Heart left ventricle (tissue), 16 donors: Measurements from ENCODE around the gene PTTG2. TPM values are rescaled to one million over a fixed set of nuclear protein-coding genes. Genes with fewer than 3 reads are reported as not detected.

Experiments
- ATAC-seq, 4 donors: fragments of 200-7000 bp; cut with Tn5 transposase; one replicate each; pipeline ENCODE4 v1.9.1; 2020 to 2022; ENCODE audit warnings: moderate library complexity in 4 of 4, mild to moderate bottlenecking in 3 of 4, moderate number of reproducible peaks in 1 of 4
- DNase-seq, 5 donors: peaks; one replicate each; pipeline ENCODE4 v3.0.0-alpha.2; 2020
- H3K27ac ChIP-seq, 12 donors: fragments of 200-600 bp; sonication (generic) in 4 of 12; one replicate each; pipeline versions ENCODE4 v1.5.0 to v1.8.0; 2016 to 2022; ENCODE audit warnings: mild to moderate bottlenecking in 2 of 12
- H3K27me3 ChIP-seq, 9 donors: fragments of 200-600 bp; sonication (generic) in 2 of 9; one replicate each; pipeline versions ENCODE4 v1.5.1 to v1.8.0; 2016 to 2022; ENCODE audit warnings: mild to moderate bottlenecking in 3 of 9
- H3K36me3 ChIP-seq, 9 donors: fragments of 200-600 bp; sonication (generic) in 2 of 9; one replicate each; pipeline versions ENCODE4 v1.5.0 to v1.8.0; 2018 to 2022; ENCODE audit warnings: mild to moderate bottlenecking in 2 of 9
- H3K4me1 ChIP-seq, 12 donors: fragments of 200-600 bp; sonication (generic) in 4 of 12; one replicate each; pipeline versions ENCODE4 v1.5.0 to v1.8.0; 2016 to 2022; ENCODE audit warnings: mild to moderate bottlenecking in 3 of 12
- H3K4me3 ChIP-seq, 12 donors: fragments of 200-600 bp; sonication (generic) in 4 of 12; one replicate each; pipeline versions ENCODE4 v1.5.0 to v1.8.0; 2017 to 2022; ENCODE audit warnings: mild to moderate bottlenecking in 9 of 12, moderate library complexity in 4 of 12
- H3K9me3 ChIP-seq, 12 donors: fragments of 200-600 bp; sonication (generic) in 4 of 12; one replicate each; pipeline versions ENCODE4 v1.5.0 to v1.8.0; 2016 to 2022; ENCODE audit warnings: mild to moderate bottlenecking in 1 of 12
- POLR2A ChIP-seq, 2 donors: fragments of 450-650 bp; IDR thresholded peaks; one replicate each; pipeline ENCODE4 v1.6.1; 2017; ENCODE audit warnings: antibody characterized with exemption in 2 of 2, mild to moderate bottlenecking in 2 of 2, moderate library complexity in 2 of 2
- WGBS, 4 donors: extraction: QIAGEN DNeasy Blood & Tissue Kit in 2 of 4; methylation state at CpG; one replicate each; pipeline versions ENCODE4 v1.1.5 to v1.1.7; 2013 to 2018; 5-methylcytosine and 5-hydroxymethylcytosine counted together
- intact Hi-C, 10 donors: fragments of 100-400 bp; cut with DNase I; formaldehyde crosslinking; loops; one replicate each; pipeline versions ENCODE4 v1.11.1 to v1.14.2; 2022
- polyA plus RNA-seq, 2 donors: library from polyadenylated mRNA; stranded (reverse); fragments of 200-250 nt; gene quantifications; one replicate each; pipeline ENCODE4 v1.2.3, GENCODE V29; 2013
- total RNA-seq, 9 donors: library from RNA; depleted of rRNA in 2 of 9; stranded (reverse); fragments of >200 nt in 2 of 9; fragmentation: NEBNext Ultra II Directional in 3 of 9; extraction: Animal tissue kit (Norgen Biotek cat#: 25700) in 3 of 9; gene quantifications; one replicate each; pipeline versions ENCODE4 v1.1.0 to v1.2.4, GENCODE V29; 2016 to 2023
- TF ChIP-seq, protein P1 (sequence below), 12 donors: fragments of 200-600 bp; sonication (generic) in 4 of 12; IDR thresholded peaks; one replicate each; pipeline versions ENCODE4 v1.5.0 to v1.8.0; 2018 to 2022; ENCODE audit warnings: antibody characterized with exemption in 12 of 12, mild to moderate bottlenecking in 5 of 12
- donor health status: ischemic (EF 13 %, LVEDD 7.1; RV severe dilation, severe dysfunction).
- donor health status: healthy with polysubstance abuse.
- donor health status: DM: no; HTN: yes; CAD: no.
- donor health status: DM: no; HTN: no; CAD: no.
- donor health status: ischemic (EF 25% LVEDD 6.9; RV normal size, moderate dysfunction).
- donor health status: ischemic (EF 25% LVEDD 5.7; RV mildly dilated, moderate dysfunction).
- donor health status: healthy.
- donor health status: DM: yes; HTN: yes; CAD: no.
- donor health status: ischemic (EF 35%, LVEDD 5.7; RV mildly dilated, moderate dysfunction).
- donor health status: nonischemic (EF 11% LVEDD 7.7; RV severe dilation, severe dysfunction).
- donor health status: DM: yes; HTN: yes; CAD: no.
- donor health status: PGD.
- donor health status: ischemic (EF 29% LVEDD 5.4; RV normal size, mild dysfunction).
- donor health status: nonischemic (EF 23%, LVEDD 6.1; RV moderate dilation, normal function).

The PTTG2 gene
- total and polyA plus RNA-seq, 11 donors = 0.48 to 2.3 (median 1.0) TPM; not detected in 3

DNA sequence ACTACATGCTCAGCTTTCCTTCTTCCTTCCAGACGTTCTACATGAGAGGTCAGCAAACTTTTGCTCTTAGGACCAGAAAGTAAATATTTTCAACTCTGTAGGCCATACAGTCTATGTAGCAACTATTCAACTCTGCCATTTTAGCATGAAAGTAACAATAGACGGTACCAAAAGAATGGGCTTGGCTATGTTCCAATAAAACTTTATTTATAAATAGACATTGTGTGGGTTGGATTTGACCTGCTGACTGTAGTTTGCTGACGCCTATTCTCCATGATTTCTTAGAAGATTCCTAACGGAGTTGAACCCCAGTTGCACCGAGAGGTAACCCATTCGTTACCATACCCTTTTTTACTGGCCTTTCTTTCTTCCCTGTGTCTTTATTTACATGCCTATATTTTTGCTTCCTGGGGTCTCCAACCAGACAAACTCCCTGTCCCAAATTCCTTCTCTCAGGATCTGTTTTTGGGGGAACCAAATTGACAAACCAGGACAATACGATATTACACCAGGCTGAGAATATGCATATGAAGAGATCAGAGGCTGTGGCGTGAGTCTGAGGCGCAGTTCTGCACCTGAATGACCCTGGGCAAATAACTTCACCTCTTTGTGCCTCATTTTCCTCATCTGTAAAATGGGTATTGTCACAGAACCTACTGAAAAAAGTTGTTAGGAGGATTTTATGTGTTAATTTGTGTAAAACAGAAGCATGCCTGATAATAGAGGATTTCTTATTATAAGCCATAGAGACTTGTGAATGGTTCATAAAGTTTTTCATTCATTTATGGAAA is 10.4 kb upstream of the PTTG2 start:
- WGBS, 4 donors = 62 to 70% (median 69%) methylated on average over 9 of the region's 9 CpGs
- TF ChIP-seq, protein P1, sequence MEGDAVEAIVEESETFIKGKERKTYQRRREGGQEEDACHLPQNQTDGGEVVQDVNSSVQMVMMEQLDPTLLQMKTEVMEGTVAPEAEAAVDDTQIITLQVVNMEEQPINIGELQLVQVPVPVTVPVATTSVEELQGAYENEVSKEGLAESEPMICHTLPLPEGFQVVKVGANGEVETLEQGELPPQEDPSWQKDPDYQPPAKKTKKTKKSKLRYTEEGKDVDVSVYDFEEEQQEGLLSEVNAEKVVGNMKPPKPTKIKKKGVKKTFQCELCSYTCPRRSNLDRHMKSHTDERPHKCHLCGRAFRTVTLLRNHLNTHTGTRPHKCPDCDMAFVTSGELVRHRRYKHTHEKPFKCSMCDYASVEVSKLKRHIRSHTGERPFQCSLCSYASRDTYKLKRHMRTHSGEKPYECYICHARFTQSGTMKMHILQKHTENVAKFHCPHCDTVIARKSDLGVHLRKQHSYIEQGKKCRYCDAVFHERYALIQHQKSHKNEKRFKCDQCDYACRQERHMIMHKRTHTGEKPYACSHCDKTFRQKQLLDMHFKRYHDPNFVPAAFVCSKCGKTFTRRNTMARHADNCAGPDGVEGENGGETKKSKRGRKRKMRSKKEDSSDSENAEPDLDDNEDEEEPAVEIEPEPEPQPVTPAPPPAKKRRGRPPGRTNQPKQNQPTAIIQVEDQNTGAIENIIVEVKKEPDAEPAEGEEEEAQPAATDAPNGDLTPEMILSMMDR (IDR thresholded peaks at IDR 0.05) = no peak
- no peak for TF ChIP-seq POLR2A (IDR thresholded peaks at IDR 0.05)
- no peak overlapping the region for H3K27ac ChIP-seq

DNA sequence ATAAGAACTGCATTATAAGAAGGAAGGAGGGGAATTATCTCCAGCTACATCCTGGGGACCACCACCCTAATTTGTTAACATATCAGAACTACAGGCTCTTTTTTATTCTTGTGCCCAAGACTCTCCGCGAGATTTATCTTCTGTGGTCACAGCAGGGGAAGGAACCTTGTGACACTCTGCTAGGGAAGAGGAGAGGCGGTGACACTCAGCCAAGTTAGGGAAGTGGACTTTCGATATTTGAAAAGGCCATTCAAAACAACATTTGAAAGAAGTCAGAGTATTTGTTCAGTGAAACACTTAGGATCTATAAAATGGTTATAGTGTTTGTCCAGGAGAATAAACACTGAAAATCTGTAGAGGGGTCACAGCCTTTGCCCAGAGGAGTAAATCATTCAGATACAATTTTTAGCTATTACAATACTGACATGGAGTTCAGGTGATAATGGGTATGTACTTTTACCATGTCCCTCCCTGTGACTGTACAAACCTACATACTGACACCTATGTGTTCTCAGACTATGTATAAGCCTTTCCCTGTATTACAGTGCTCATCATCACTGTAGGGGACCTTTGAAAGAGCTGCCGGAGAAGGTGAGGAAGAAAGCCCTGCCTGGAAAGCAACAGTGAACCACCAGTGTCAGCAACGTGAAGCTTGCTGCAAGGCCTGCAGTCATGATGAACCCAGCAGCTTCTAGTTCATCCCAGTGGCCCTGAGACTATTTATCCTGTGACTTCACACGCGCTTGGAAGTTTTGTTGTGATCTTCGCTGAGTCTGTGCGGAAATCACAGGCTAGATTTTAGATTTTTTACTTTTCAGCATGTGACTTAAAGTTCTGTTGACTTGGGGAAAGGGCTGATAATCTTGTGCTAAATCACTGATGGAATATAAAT is 8.5 kb upstream of the PTTG2 start:
- WGBS, 4 donors = 83 to 89% (median 86%) methylated on average over 10 of the region's 10 CpGs

More for the DNA sequence above, 10.4 kb upstream of the PTTG2 start:
- no peak for DNase-seq
- Histone ChIP-seq H3K9me3 (no peaks in the 10 kb centered on the region), H3K27me3 (no peaks in the 10 kb centered on the region), H3K4me3 (no peak overlapping the region), H3K36me3 (peaks cover 0 to 18% (median 0%) of the 10 kb centered on the region in 9 donors), H3K4me1 (peaks cover 0 to 38% (median 18%) of the 10 kb centered on the region in 12 donors)
- intact Hi-C loops = no loop called here
- ATAC-seq = no peak

DNA sequence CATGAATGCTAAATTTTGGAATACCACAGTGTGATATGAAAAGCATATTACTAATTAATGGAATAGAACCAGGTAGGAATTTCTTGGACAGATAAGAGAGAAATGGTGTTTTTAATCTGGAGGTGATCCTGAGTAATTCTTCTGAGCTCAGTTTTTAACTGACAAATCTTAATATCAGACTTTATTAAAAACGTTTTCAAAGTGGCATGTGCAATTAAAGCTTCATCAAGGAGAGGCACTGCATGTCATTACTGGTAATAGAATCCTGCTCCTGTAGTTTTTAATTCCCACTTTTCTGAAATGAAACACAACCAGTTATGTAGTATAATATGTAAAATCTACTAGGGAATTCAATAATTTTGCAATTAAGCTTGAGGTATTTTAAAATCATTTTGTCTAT is 7.0 kb upstream of the PTTG2 start:
- Histone ChIP-seq H3K27ac (no peak overlapping the region), H3K4me3 (no peak overlapping the region), H3K27me3 (no peaks in the 10 kb centered on the region), H3K36me3 (peaks cover 0 to 14% (median 0%) of the 10 kb centered on the region in 9 donors), H3K4me1 (peaks cover 0 to 19% (median 3%) of the 10 kb centered on the region in 12 donors), H3K9me3 (no peaks in the 10 kb centered on the region)
- intact Hi-C loops = no loop called here
- ATAC-seq (no peak), DNase-seq (no peak)
- WGBS, 4 donors = 33 to 51% (median 50%) methylated on average over 1 of the region's 1 CpG
- TF ChIP-seq POLR2A (IDR thresholded peaks at IDR 0.05) = no peak
- TF ChIP-seq, protein P1 (IDR thresholded peaks at IDR 0.05) = no peak

More for the DNA sequence above, 8.5 kb upstream of the PTTG2 start:
- intact Hi-C loops = no loop called here
- no peaks in the 10 kb centered on the region for H3K27me3 ChIP-seq
- TF ChIP-seq, protein P1 (IDR thresholded peaks at IDR 0.05) = no peak
- no peak for TF ChIP-seq POLR2A (IDR thresholded peaks at IDR 0.05)
- H3K36me3 ChIP-seq = peaks cover 0 to 18% (median 0%) of the 10 kb centered on the region in 9 donors
- no peak for DNase-seq
- no peak overlapping the region for H3K4me3 ChIP-seq
- no peaks in the 10 kb centered on the region for H3K9me3 ChIP-seq
- H3K27ac ChIP-seq = peak overlapping the region in 1 of 12 donors; percentile 62
- peaks cover 0 to 25% (median 4%) of the 10 kb centered on the region in 12 donors for H3K4me1 ChIP-seq
- ATAC-seq = peak in 1 of 4 donors; percentile 56
